Breast epithelium (tissue), 3 donors: Measurements from ENCODE around the gene PLOD1.

Source experiments
- POLR2A ChIP-seq: fragments of 450-650 bp; IDR thresholded peaks from one replicate; pipeline ENCODE4 v1.6.1; 2016; ENCODE audit warnings: antibody characterized with exemption, mild to moderate bottlenecking, moderate library complexity
- POLR2AphosphoS5 ChIP-seq, 3 donors: sonication (generic); formaldehyde crosslinking; IDR thresholded peaks; one replicate each; pipeline ENCODE4 v1.6.1; 2017; ENCODE audit warnings: antibody characterized with exemption in 3 of 3
- TF ChIP-seq, protein P1 (sequence below), 3 donors: fragments of 450-650 bp; IDR thresholded peaks; one replicate each; pipeline ENCODE4 v1.5.1; 2016 to 2017; ENCODE audit warnings: antibody characterized with exemption in 3 of 3, mild to moderate bottlenecking in 3 of 3, moderate library complexity in 3 of 3

DNA sequence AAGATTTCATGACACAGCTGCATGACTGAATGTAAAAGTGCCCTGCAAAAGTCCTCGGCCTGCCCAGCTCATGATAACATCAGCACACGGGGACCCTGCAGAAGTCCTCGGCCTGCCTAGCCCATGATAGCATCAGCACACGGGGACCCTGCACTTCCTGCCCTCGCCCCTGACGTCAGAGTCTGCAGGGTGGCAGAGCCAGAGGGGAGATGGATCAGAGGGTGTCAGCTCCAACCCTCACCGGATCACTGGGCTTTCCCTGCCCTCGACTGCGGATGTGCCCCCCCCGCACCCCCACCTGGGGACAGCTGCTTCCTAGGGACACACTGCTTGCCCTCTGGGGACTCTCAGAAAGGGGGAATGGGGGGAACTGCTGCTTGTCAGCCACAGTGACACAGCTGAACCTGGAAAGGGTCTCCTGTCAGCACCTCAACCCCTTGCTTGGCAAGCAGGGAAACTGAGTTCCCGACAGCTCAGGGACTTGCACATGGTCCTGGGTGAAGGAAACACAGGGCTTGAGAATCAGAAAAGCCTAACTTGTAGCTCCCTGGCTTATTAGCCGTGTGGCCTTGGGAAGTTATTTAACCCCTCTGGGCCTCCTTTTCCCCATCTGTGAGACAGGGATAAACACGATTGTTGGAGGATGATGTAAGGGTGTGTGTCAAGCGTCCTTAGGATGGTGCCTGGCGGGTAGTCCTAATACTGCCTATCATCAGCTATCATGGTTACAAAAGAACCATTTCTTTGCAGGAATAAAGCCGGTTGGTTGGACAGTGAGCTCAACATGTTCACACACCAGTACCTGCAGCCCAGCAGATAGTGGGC lies 76.4 kb downstream of the PLOD1 start:
- TF ChIP-seq, protein P1, sequence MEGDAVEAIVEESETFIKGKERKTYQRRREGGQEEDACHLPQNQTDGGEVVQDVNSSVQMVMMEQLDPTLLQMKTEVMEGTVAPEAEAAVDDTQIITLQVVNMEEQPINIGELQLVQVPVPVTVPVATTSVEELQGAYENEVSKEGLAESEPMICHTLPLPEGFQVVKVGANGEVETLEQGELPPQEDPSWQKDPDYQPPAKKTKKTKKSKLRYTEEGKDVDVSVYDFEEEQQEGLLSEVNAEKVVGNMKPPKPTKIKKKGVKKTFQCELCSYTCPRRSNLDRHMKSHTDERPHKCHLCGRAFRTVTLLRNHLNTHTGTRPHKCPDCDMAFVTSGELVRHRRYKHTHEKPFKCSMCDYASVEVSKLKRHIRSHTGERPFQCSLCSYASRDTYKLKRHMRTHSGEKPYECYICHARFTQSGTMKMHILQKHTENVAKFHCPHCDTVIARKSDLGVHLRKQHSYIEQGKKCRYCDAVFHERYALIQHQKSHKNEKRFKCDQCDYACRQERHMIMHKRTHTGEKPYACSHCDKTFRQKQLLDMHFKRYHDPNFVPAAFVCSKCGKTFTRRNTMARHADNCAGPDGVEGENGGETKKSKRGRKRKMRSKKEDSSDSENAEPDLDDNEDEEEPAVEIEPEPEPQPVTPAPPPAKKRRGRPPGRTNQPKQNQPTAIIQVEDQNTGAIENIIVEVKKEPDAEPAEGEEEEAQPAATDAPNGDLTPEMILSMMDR (IDR thresholded peaks at IDR 0.05), result no peak
- no peak for TF ChIP-seq POLR2A
- no peak for TF ChIP-seq POLR2AphosphoS5 (IDR thresholded peaks at IDR 0.05)
